ENCODE data around the gene DDX60. TPM values are rescaled to one million over a fixed set of nuclear protein-coding genes. Genes with fewer than 3 reads are reported as not detected.

The DDX60 gene
- total RNA-seq, 2 donors from 2014 or later, result 16.2 to 38.0 TPM

- Histone ChIP-seq H3K27me3 (replicated peaks; ENCODE audit: insufficient read depth) (no peaks in the 10 kb centered on the region), H3K4me3 (no peak overlapping the region), H3K27ac (no peak overlapping the region), H3K36me3 (no peaks in the 10 kb centered on the region), H3K9me3 (no peaks in the 10 kb centered on the region), H3K4me1 (ENCODE audit: control insufficient read depth in 1 of 2, low read depth in 2 of 2) (no peaks in the 10 kb centered on the region)
- DNase-seq (ENCODE audit: low spot score), result no peak
- ATAC-seq (ENCODE audit: insufficient number of reproducible peaks, low FRiP score, low read depth), result no peak
- TF ChIP-seq, protein P1, sequence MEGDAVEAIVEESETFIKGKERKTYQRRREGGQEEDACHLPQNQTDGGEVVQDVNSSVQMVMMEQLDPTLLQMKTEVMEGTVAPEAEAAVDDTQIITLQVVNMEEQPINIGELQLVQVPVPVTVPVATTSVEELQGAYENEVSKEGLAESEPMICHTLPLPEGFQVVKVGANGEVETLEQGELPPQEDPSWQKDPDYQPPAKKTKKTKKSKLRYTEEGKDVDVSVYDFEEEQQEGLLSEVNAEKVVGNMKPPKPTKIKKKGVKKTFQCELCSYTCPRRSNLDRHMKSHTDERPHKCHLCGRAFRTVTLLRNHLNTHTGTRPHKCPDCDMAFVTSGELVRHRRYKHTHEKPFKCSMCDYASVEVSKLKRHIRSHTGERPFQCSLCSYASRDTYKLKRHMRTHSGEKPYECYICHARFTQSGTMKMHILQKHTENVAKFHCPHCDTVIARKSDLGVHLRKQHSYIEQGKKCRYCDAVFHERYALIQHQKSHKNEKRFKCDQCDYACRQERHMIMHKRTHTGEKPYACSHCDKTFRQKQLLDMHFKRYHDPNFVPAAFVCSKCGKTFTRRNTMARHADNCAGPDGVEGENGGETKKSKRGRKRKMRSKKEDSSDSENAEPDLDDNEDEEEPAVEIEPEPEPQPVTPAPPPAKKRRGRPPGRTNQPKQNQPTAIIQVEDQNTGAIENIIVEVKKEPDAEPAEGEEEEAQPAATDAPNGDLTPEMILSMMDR (IDR thresholded peaks at IDR 0.05), result no peak
These were observed 39.4 kb upstream of the DDX60 start for GRCh38 chr4:168357941-168358340.

DNA sequence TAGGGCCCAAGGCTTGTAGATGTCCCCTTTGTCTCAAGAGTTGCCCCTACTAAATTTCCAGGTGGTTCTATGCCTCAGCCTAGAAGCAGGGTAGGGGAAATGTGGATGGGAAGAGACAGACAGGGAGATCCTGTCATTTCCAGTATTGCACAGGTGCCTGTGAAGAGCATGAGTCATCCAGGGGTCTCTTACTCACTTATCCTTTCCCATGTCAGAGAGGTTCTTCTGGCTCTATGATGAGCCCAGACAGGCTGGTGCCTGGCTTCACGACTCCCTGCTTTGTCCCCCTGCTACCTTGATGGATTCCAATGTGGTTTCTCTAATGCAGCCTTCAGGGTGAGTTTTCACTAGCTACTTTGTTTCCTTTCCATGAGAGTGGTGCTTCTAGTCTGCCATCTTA lies 35.2 kb upstream of the DDX60 start:
- Histone ChIP-seq H3K9me3 (peaks cover 7% of the 10 kb centered on the region), H3K36me3 (no peaks in the 10 kb centered on the region), H3K4me1 (ENCODE audit: control insufficient read depth in 1 of 2, low read depth in 2 of 2) (no peaks in the 10 kb centered on the region), H3K4me3 (no peak overlapping the region), H3K27me3 (replicated peaks; ENCODE audit: insufficient read depth) (no peaks in the 10 kb centered on the region), H3K27ac (no peak overlapping the region)
- no peak for ATAC-seq (ENCODE audit: insufficient number of reproducible peaks, low FRiP score, low read depth)
- no peak for DNase-seq (ENCODE audit: low spot score)
- TF ChIP-seq, protein P1 (IDR thresholded peaks at IDR 0.05), result no peak

DNA sequence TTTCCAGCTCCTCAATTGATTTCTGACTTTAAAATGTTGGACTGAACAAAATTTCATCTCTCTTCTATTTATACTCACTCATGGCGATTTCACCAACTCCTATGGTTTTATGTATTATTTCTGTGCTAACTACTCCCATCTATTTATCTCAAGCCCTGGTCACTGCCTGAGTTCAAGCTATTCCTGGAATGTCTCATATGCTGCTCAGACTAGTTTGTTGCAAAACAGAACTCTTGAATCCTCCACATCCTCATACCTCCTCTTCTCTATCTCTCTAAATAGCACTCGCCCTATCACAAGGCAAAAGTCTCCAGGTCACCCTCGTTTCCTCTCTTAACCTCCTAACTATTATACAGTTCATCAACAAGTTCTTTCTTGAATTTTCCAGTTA lies 19.0 kb upstream of the DDX60 start:
- TF ChIP-seq, protein P1 (IDR thresholded peaks at IDR 0.05), result no peak
- Histone ChIP-seq H3K9me3 (no peaks in the 10 kb centered on the region), H3K4me3 (no peak overlapping the region), H3K36me3 (no peaks in the 10 kb centered on the region), H3K27me3 (replicated peaks; ENCODE audit: insufficient read depth) (no peaks in the 10 kb centered on the region), H3K27ac (no peak overlapping the region), H3K4me1 (ENCODE audit: control insufficient read depth in 1 of 2, low read depth in 2 of 2) (no peaks in the 10 kb centered on the region)
- DNase-seq (ENCODE audit: low spot score), result no peak
- ATAC-seq (ENCODE audit: insufficient number of reproducible peaks, low FRiP score, low read depth), result no peak

GRCh38 chr4:168336837-168337549 lies 18.4 kb upstream of the DDX60 start:
- no peak overlapping the region for H3K4me3 ChIP-seq
- DNase-seq (ENCODE audit: low spot score), result no peak
- TF ChIP-seq, protein P1 (IDR thresholded peaks at IDR 0.05), result no peak
- no peaks in the 10 kb centered on the region for H3K9me3 ChIP-seq
- H3K27ac ChIP-seq, result no peak overlapping the region
- H3K4me1 ChIP-seq (ENCODE audit: control insufficient read depth in 1 of 2, low read depth in 2 of 2), result no peaks in the 10 kb centered on the region
- ATAC-seq (ENCODE audit: insufficient number of reproducible peaks, low FRiP score, low read depth), result no peak
- H3K36me3 ChIP-seq, result no peaks in the 10 kb centered on the region
- no peaks in the 10 kb centered on the region for H3K27me3 ChIP-seq (replicated peaks; ENCODE audit: insufficient read depth)

- TF ChIP-seq, protein P1 (IDR thresholded peaks at IDR 0.05), result no peak
- ATAC-seq (ENCODE audit: insufficient number of reproducible peaks, low FRiP score, low read depth) (no peak), DNase-seq (ENCODE audit: low spot score) (no peak)
- H3K27me3 ChIP-seq (replicated peaks; ENCODE audit: insufficient read depth), result no peaks in the 10 kb centered on the region
- no peak overlapping the region for H3K27ac ChIP-seq
- no peaks in the 10 kb centered on the region for H3K4me1 ChIP-seq (ENCODE audit: control insufficient read depth in 1 of 2, low read depth in 2 of 2)
- no peaks in the 10 kb centered on the region for H3K36me3 ChIP-seq
- no peaks in the 10 kb centered on the region for H3K9me3 ChIP-seq
- no peak overlapping the region for H3K4me3 ChIP-seq
These were observed 17.1 kb upstream of the DDX60 start for GRCh38 chr4:168335621-168336020.

Data from thoracic aorta (tissue), 2 donors.